GM21576 (cell line): ENCODE data around the gene USP49.

Experiments
- ATAC-seq: cut with Tn5 transposase; IDR thresholded peaks from one replicate; pipeline ENCODE4 v1.9.1; 2021; ENCODE audit warnings: mild to moderate bottlenecking, moderate library complexity; ENCODE audit not compliant: unreplicated experiment

Gene USP49

DNA sequence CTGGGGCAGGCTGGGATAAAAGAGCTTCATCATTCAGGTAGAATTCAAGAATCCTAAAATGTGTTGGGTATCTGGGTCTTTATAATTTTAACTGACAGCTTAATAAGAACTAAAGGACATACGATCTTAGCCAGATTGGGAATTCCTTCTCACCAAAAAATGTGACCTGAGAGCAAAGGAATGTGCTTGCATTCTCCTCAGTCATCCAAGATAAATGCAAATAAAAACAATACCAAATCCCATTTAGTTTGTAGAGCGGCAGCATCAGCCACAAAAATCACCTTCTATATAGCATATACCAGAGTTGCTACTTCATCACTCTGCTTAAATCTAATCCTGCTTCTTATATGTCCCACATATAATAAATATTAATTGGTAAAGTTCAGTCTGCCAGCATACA, 16.9 kb downstream of the USP49 start:
- ATAC-seq = no peak

DNA sequence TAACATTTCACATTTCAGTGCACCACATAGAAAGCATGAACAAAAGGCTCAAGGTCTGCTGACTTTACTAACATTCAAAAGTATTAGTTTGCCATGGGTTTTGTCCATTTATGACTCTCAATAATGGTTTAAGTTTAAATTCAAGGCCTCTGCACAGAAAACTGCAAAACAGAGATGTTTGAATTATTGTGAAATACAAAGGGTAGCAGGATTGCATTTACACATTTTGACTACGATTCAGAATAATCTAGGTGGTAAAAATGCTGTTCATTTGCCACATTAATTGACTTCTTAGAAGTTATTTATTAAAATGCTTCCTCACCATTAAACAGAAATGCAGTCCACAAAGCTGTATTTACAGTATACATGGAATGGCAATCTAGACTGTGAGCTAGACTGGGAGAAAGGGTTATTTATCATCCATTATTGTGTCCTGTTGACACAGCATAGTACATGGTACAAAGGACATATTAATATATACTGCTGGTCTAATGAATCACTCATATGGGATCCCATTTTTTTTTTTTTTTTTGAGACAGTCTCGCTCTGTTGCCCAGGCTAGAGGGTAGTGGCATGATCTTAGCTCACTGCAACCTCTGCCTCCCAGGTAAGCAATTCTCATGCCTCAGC, 18.0 kb downstream of the USP49 start:
- ATAC-seq = no peak

GRCh38 chr6:41874741-41875140, 20.4 kb downstream of the USP49 start:
- ATAC-seq = no peak

DNA sequence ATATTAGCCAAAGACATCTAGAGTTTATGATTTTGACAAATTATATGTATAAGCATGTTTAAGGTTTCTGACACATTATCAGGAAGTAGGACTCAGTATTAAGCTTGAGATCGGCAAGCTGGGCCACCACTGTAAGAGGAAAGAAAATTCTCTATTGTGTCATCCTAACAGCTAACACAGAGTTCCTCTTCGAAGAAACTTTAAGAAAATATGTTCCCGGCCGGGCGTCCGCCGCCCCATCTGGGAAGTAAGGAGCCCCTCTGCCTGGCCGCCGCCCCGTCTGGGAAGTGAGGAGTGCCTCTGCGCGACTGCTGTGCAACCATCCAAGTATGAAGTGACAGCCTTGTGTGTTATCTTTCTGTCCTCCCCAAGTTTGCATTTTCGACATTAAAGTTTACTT, 23.0 kb downstream of the USP49 start:
- ATAC-seq = no peak

GRCh38 chr6:41871691-41872090, 23.5 kb downstream of the USP49 start:
- ATAC-seq = no peak

- ATAC-seq = no peak
Measured at GRCh38 chr6:41859356-41859755, 35.8 kb downstream of the USP49 start.

- ATAC-seq = no peak
Measured at GRCh38 chr6:41858703-41859102, 36.5 kb downstream of the USP49 start.

DNA sequence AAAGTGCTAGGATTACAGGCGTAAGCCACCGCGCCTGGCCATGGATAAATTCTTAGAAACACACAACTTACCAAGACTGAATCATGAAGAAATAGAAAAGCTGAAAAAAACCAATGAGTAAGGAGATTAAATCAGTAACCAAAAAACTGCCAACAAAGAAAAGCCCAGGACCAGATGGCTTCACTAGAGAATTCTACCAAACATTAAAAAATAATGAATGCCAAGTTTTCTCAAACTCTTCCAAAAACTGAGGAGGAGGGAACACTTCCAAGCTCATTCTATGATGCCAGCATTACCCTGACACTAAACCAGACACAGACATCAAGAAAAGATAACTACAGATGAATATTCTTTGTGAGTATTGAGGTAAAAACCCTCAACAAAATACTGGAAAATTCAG, 44.3 kb downstream of the USP49 start:
- ATAC-seq = no peak

DNA sequence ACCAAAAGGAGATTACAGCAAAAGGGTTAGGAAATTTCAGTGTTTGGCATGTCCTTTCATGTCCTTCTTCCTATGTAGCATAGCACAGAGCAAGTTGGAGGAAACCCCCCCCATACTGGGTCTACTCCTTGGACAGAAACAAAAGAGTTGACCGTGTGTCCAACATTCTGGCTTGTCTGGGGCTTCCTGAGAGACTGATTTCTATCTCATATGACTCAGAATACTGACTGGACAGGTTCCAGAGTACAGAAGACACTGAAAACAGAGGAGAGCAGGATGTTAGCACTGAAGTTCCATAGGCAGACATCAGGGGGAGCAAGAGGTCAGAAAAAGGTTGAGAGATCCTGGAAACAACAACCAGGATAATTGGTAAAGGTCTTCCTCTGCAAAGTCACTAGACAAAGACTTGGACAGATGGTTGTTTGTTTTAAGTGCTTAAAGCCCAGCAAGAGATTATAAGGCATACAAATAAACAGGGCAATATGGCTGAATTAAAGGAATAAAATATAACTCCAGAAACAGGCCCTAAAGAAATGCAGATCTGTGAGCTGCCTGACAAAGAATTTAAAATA, 48.4 kb downstream of the USP49 start:
- ATAC-seq = no peak

GRCh38 chr6:41843178-41843577, 52.0 kb downstream of the USP49 start:
- ATAC-seq = no peak

GRCh38 chr6:41840326-41840725, 54.8 kb downstream of the USP49 start:
- no peak for ATAC-seq

DNA sequence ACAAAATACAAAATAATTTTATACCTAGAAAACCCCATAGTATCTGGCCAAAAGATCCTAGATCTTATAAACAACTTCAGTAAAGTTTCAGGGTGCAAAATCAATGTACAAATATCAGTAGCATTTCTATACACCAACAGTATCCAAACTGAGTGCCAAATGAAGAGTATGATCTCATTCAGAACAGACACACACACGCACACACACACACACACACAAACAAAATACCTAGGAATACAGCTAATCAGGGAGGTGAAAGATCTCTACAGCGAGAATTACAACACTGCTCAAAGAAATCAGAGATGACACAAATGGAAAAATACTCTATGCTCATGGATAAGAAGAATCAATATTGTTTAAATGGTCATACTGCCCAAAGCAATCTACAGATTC, 58.5 kb downstream of the USP49 start:
- no peak for ATAC-seq

DNA sequence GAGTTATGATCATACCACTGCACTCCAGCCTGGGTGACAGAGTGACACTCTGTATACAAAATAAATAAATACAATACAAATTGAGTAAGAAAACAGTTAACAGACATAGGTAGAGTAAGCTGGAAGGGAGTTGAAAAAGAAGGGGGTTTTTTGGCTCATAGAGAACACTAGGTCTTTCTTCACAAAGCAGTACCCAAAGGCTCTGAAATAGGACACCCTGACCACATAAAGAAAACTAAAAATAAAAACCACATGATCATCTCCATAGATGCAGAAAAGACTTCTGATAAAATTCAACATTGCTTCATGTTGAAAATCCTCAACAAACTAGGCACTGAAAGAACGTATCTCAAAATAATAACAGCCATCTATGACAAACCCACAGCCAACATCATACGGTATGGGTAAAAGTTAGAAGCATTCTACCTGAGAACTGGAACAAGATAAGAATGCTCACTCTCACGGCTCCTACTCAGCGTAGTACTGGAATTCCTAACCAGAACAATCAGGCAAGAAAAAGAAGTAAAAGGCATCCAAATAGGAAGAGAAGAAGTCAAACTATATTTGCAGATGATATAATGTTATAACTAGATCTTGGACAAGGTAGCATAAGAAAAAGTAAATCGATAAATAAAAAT, 59.0 kb downstream of the USP49 start:
- no peak for ATAC-seq

DNA sequence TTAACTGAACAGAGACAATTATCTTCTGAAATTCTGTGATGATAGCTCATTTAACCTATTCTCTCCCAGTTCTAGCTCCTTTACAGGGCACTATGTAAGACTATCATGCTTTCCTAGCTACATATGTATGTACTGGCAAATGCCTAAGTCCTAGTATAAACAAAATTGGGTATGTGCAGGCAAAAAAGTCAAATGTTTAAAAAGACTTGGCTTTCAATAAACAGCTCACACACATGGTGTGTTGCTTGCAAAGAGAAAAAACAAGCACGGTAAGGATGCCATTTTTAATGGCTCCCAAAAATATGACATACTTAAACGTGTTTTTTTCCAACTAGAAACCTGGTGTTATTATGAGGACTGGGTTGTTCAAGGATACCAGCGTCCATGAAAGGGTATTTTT, 62.9 kb downstream of the USP49 start:
- no peak for ATAC-seq

GRCh38 chr6:41826343-41827022, 68.7 kb downstream of the USP49 start:
- ATAC-seq = no peak

- ATAC-seq = no peak
Measured at GRCh38 chr6:41824571-41825569, 70.3 kb downstream of the USP49 start.

DNA sequence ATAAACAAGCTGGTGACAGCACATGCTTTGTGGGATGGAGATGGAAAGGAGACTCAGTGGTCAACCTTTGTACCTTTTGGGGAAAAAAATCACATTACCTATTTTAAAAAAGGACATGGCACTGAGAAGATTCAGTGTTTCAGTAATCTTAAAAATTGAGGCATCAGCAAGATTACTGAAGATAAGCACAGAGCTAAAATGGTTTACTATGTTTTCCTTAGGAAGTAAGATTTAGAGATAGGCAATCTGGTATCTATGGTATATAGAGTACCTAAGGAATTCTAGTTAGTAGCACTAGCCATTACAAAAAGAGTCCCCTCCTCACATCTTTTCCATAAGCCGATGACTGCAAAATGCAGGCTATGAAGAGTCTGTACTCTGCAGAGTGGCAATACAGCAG, 72.0 kb downstream of the USP49 start:
- no peak for ATAC-seq

- no peak for ATAC-seq
Measured at GRCh38 chr6:41822021-41822420, 73.2 kb downstream of the USP49 start.

DNA sequence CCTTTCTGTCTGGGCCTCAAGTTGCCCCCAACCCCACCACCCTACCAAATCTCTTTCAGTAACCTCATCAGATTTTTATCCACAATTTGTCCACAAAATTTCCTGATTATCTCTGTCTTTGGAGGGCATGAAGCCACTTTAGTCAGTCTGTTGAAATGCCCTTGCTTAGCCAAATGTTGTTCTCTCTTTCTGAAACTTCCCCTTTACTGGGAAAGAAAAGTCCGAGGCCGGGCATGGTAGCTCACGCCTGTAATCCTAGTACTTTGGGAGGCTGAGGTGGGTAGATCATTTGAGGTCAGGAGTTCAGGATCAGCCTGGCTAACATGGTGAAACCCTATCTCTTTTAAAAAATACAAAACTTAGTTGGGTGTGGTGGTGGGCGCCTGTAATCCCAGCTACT, 73.9 kb downstream of the USP49 start:
- no peak for ATAC-seq

DNA sequence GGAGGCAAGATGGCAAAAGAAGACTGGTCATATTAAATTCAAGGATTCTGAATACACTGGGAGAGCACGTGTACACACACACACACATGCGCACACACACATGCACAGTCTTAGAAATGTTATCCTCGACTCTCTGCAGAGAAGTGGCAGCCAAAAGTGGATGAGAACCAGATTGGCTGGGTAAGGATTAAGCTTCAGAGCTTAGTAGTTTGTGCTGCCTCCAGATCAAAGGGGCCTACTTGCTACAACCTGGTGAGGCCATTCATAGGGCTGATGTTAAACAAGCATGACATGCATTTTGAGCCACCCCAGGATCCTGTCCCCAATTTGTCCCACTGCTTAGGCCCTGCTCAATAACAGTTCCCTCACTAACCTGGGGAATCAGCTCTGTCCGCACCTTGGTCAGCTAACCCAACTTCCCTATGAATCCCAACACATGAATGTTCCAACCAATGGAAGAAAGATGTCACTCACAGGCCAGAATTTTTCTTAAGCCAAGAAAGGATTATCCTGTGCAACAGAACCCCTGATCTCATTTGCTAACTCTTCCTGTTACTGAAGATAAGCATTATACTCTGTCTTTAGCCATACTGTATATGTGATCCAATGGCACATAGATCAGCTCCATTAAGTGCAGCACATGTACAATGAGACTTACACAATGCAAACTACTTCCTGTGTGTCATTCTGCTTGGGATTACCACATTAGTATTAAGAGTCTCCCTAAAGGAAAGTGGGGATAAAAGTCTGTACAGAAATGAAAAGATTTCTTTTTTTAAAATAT, 76.7 kb downstream of the USP49 start:
- no peak for ATAC-seq
